ENCODE measurements around the gene ARID1B.
A peak's percentile ranks its signal among the peaks of the same experiment; 100 is the strongest.
"Not testable (repeated sequence)": the region's sequence is repeated elsewhere in the genome, so short reads cannot be mapped to it uniquely, and the experiment has no call there.

Gene ARID1B

GRCh38 chr6:156940221-156940620, 163.0 kb downstream of the ARID1B start:
- no peak for DNase-seq (ENCODE audit: low spot score)

GRCh38 chr6:156942266-156942665, 165.1 kb downstream of the ARID1B start:
- no peak for DNase-seq (ENCODE audit: low spot score)

GRCh38 chr6:156943166-156943565, 166.0 kb downstream of the ARID1B start:
- no peak for DNase-seq (ENCODE audit: low spot score)

GRCh38 chr6:156943816-156944215, 166.6 kb downstream of the ARID1B start:
- no peak for DNase-seq (ENCODE audit: low spot score)

- DNase-seq (ENCODE audit: low spot score): no peak
Observed at GRCh38 chr6:156944412-156944811, 167.2 kb downstream of the ARID1B start.

- DNase-seq (ENCODE audit: low spot score): not testable (repeated sequence)
Observed at GRCh38 chr6:156945789-156946172, 168.6 kb downstream of the ARID1B start.

GRCh38 chr6:156946370-156946936, 169.3 kb downstream of the ARID1B start:
- DNase-seq (ENCODE audit: low spot score): no peak

GRCh38 chr6:156948277-156948676, 171.1 kb downstream of the ARID1B start:
- no peak for DNase-seq (ENCODE audit: low spot score)

- no peak for DNase-seq (ENCODE audit: low spot score)
Observed at GRCh38 chr6:156948807-156949206, 171.6 kb downstream of the ARID1B start.

- DNase-seq (ENCODE audit: low spot score): no peak
Observed at GRCh38 chr6:156949376-156949775, 172.2 kb downstream of the ARID1B start.

GRCh38 chr6:156950084-156950483, 172.9 kb downstream of the ARID1B start:
- DNase-seq (ENCODE audit: low spot score): no peak

- no peak for DNase-seq (ENCODE audit: low spot score)
Observed at GRCh38 chr6:156950531-156950930, 173.4 kb downstream of the ARID1B start.

- DNase-seq (ENCODE audit: low spot score): no peak
Observed at GRCh38 chr6:156952401-156952800, 175.2 kb downstream of the ARID1B start.

- DNase-seq (ENCODE audit: low spot score): no peak
Observed at GRCh38 chr6:156953127-156953478, 175.9 kb downstream of the ARID1B start.

GRCh38 chr6:156953479-156954146, 176.4 kb downstream of the ARID1B start:
- DNase-seq (ENCODE audit: low spot score): peak; percentile 69

- no peak for DNase-seq (ENCODE audit: low spot score)
Observed at GRCh38 chr6:156954191-156954590, 177.0 kb downstream of the ARID1B start.

- DNase-seq (ENCODE audit: low spot score): no peak
Observed at GRCh38 chr6:156954816-156955215, 177.6 kb downstream of the ARID1B start.

- DNase-seq (ENCODE audit: low spot score): no peak
Observed at GRCh38 chr6:156955494-156956183, 178.5 kb downstream of the ARID1B start.

- DNase-seq (ENCODE audit: low spot score): no peak
Observed at GRCh38 chr6:156956286-156956685, 179.1 kb downstream of the ARID1B start.

- no peak for DNase-seq (ENCODE audit: low spot score)
Observed at GRCh38 chr6:156957931-156958547, 180.9 kb downstream of the ARID1B start.

- DNase-seq (ENCODE audit: low spot score): no peak
Observed at GRCh38 chr6:156960525-156960924, 183.3 kb downstream of the ARID1B start.

- DNase-seq (ENCODE audit: low spot score): no peak
Observed at GRCh38 chr6:156961282-156961892, 184.2 kb downstream of the ARID1B start.
